Activated CD8-positive, alpha-beta memory T cell treated with anti-CD3 and anti-CD28 coated beads for 1 hour (primary cell): Measurements from ENCODE around the gene RAB9B.
"Not testable (repeated sequence)": the region's sequence is repeated elsewhere in the genome, so short reads cannot be mapped to it uniquely, and the experiment has no call there.

ENCODE experiments used
- DNase-seq, 2 donors: peaks; one replicate each; pipeline ENCODE4 v3.0.0-alpha.2; 2020; ENCODE audit warnings: low read depth in 1 of 2; ENCODE audit errors: extremely low read depth in 1 of 2

The RAB9B gene, protein sequence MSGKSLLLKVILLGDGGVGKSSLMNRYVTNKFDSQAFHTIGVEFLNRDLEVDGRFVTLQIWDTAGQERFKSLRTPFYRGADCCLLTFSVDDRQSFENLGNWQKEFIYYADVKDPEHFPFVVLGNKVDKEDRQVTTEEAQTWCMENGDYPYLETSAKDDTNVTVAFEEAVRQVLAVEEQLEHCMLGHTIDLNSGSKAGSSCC

DNA sequence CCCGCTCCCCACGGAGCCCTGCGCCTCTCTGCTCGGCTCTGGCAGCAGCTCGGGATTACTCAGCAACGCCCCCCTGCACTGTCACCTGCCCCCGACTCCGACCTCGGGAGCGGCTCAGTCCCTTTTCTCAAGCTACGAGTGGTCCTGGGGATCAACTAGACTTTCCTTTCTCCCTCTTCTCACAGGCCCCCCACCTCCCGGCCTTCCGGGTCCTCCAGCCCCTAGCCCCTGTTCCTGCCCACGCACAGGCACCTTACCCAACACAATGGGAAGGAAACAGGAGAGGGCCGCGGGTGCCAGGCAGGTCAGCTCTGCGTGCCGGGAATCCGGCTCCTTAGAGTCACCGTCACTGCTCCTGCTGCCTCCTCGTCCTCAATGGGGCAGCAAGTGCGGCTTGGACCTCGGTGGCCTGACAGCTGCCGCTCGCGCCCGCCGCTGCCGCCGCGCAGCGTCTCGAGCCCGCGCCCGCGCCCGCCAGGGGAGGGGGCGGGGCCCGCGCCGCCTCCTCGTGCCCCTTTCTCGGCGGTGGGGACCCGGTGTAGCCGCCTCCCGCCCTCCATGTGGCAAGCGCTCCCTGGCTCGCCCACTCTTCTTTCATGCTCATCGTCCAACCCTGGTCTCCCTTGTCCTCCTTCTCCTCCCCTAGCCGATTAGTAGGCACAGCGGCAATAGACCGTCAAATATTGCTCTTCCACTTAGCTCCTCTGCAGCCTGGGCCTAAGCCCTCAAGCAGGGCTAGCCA lies at the start of gene RAB9B:
TSS of gene RAB9B (minus strand) at position 455 of the 742 bp plus-strand sequence. CDS start 6,473 bp downstream, outside the sequence.
- DNase-seq = peak in 1 of 2 donors; percentile 1

DNA sequence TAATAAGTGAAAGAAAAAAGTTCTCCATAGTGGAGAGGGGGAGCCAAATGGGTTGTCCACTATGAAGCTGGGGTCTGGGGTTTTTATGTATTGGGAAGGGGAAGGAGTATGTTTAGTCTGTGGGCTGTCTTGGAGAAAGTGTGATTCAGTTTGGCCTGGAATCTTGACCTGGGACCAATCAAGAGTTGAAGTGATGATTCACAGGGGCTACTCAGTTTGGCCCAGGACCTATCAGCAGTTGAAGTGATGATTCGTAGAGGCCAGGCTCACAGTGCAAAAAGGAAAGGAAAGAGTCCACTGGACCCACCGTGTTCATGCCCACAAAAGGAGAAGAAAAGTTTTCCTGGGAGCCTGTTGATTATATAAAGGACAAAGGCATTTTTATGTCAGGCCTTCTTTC lies 47.3 kb upstream of the RAB9B start:
- no peak for DNase-seq

DNA sequence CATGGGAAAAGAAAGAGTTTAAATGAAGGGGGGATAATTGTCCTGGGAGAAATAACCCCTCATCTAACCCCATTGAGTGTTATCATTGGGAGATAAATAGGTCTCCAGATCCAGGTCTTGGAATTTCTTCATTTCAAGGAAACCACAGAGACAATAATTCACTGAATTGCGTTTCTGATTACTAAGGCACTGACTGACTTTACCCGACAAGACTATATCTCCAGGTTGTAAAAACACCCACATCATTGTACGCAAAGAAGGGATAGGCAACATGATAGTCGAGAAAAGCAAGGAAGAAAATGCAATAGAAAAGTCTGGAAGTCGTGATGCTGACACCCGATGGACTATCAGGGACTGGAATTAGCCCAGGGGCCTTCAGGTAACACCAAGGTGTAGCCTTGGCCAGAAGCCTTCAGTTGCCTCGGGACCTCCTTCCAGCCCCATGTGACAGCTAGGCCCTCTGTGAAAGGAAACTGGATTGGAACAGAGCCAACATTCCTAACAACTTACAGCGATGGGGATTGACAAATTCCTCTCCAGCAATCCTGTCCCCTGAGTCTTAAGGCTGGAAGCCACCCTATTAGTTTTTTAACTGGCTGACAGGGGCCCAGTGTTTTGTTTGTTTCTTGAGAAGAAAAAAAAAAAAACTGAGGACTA lies 46.5 kb upstream of the RAB9B start:
- DNase-seq = no peak

DNA sequence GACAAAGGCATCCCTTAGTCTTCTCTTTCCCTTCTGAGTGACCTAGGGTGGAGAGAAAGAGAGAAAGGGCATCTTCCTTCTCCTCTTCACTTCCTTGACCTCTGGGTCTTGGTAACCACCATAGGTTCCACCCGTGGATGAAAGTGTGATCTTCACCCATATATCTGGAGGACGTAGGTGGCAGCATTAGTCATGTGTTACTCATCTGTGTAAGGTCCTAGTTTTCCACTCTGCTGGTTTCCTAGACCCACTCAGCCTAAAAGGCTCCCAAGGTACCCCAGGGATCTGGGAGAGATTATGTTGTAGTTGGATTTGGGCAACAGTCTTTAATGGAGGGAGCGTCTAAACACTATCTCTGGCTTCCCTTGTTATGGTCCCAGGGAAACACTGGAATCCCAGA lies 45.5 kb upstream of the RAB9B start:
- no peak for DNase-seq

DNA sequence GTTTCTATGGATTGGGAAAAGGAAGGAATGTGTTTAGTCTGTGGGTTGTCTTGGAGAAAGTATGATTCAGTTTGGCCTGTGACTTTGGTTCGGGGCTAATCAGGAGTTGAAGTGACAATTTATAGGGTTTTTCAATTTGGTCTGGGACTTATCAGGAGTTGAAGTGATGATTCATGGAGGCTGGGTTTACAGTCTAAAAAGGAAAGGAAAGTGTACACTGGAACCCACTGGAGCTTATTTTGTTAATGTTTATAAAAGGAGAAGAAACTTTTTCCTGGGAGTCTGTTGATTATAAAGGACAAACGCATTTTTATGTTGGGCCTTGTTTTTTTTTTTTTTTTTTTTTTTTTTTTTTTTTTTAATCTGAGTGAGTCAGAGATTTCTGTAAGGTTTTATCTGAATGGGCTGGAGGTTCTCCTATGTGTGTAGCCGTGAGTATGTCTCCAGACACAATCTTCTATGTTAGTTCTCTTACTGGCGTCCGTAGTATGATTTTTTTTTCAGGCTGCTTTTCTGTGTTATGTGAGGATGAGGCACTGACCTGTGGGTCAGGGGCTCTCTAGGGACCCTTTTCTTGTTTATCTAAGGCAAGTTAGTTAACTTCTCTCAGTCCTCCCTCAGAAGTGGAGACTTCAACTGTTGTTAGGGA lies 33.0 kb upstream of the RAB9B start:
- DNase-seq = no peak

DNA sequence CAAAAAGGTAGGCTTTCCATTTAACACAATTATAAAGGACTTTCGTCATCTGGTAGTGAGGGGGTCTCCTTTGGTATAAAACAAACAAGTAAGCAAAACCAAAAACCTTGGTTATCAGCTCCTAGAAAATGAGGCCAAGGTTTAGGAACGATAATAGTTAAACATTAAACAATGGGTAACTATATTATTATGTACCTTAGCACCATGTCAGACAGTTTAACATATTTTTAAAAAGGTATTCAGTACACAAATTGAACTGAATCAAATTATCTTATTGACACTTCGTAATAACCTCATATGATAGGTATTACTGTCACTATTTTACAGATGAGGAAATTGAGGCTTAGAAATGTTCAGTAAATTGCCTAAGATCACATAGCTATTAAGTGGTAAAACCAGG lies 32.1 kb upstream of the RAB9B start:
- no peak for DNase-seq

DNA sequence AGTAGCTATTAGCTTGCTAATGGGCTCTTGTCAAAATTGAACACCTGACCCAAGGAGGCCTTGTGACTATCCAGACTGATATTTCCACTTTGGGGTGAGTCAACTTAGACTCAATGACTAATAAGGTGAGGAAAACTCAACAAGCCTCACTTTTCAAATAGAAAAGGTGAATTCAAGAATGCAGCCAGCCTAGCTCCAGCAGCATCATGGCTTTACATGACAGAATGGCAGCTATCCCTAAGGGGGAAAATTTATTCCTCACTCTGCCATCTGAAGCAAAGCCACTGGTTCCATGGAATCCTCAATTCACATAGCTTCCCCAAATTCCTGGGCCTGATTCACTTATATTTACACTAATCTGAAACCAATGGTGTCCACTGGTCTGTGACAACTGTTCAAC lies 29.1 kb upstream of the RAB9B start:
- DNase-seq = no peak

DNA sequence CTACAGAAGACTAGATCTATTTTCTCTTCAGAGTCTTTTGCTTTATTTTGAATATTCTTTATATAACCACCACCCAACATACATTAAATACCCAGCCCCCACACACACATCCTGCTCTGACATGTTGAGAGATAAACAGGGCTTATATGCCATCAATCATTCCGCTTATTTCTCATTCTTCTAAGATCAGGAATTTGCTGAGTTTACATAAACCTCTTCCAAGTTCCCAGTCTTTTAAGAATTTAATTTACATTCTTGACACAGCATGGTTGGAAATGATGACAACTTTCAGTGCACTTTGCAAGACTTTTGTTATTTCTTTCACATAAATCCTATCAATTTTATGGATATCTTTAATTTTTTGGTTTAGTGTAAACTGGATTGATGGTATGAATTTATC lies 17.5 kb upstream of the RAB9B start:
- DNase-seq = no peak

DNA sequence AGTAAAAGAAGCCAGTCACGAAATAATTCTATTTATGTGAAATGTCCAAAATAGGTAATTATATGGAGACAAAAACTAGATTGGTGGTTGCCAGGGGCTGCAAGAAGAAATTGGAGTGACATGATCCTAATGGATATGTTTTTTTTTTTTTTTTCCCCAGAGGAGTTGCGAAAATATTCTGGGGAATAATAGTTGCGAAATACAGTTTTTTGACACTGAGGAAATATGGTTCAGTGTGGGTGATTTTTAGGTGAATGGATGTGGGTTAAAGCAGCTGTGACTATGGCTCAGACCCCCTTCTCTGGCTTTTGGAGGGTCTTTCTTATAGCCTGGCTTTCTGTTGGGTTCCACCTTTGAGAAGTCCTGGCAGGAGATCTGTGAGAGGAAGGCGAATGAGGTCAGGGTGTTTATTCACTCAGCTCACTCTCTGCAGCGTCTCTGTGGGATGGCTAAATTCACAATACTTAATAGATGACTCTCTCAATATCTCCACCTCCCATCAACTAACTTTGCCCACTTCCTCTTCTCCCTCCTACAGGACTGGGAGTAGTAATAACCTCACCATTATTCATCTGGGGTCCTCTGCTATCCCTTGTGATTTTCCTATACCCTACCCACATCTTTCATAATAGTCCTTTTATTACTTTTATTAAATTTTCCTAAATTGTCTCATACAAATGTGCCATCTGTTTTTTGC lies 15.3 kb upstream of the RAB9B start:
- no peak for DNase-seq

DNA sequence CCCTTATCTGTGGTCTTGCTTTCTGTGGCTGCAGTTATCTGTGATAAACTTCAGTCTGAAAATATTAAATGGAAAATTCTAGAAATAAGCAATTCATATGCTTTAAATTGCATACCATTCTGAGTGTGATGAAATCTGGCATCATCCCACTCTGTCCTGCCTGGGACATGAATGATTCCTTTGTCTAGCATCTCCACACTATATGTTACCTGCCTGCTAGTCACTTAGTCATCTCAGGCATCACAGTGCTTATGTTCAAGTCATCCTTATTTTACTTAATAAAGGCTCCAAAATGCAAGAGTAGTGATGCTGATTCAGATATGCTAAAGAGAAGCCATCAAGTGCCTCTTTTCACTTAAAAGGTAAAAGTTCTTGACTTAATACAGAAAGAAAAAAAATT lies 14.3 kb upstream of the RAB9B start:
- DNase-seq = no peak

DNA sequence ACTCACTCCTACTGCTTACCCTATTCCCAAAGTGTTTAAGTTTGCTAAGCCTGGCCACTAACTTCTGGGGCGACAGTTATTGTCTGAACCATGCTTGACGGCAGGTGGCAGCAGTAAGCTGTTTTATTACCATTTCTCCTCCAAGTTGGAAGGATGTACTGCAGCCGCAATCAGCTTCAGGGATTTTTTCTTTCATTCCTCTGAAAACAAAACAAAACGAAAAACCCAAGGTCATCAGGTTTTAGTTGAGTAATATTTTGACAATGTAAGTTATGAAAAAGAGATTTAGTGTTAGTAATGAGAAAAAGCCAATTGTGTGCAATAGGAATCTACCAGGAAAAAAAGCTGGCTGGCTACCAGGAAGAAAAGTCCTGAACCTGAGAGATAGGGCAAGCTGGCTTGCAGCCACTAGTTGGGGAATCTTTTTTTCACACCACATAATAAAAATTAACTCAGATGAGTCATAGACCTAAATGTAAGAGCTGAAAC lies 13.2 kb upstream of the RAB9B start:
- DNase-seq = peak in 1 of 2 donors; percentile 12

DNA sequence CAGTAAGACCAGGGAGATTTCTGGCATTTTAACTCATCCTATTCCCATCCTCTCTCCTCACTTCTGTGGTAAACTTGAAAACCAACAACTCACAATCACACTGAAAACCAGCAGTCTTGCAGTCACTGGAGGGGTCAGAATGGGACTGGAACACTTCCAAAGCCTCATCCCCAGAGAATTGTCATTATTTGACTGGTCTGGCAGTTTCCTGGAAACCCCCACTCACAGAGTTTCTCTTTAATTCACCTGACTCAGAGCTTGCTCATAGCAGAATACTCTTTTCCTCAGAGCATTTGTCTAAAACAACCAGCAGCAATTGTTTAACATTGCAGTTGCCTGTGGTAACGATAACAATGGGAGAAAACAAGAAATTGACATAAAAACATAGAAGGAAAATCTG lies 7.3 kb upstream of the RAB9B start:
- DNase-seq = no peak

DNA sequence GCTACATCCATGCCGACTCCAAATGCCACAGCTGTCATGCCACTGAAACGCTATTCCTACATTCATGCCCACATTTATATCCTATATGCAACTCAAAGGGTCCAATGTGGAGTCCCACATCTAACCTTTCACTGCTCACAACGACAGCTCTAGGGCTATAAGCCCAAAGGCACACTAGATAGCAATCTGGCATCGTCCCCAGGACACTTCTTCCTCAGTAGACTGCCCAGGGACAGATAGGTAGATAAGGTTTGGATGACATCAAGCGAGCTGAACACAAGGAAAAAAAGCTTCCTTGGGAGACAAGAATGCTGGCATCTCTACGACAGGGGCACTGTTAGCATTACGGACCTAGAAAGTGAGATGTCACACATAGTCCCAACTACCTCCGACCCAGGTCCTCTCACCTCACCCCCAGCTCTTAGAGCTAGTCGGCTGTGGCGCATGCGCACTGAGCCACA lies 685 bp downstream of the RAB9B start:
- peak; percentile 27 to 38 for DNase-seq

DNA sequence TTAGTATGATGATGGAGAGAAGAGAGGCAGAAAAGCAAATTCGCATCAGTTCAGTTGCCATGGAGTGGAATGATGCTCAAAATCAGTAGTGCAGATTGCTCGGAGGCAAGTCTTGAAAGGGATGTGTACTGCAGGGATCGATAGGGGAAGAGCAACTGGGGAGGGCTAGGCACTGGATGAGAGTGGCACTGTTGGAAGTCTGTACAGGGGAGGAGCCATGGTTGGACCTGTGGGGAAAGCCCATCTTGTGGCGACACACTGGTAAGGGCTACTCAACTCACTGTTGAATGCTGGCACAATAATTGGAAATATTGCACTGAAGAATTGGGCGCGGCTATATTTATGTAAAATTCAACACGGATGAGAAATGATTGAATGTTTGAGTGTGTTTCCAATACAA lies 1.2 kb downstream of the RAB9B start:
- DNase-seq = no peak

DNA sequence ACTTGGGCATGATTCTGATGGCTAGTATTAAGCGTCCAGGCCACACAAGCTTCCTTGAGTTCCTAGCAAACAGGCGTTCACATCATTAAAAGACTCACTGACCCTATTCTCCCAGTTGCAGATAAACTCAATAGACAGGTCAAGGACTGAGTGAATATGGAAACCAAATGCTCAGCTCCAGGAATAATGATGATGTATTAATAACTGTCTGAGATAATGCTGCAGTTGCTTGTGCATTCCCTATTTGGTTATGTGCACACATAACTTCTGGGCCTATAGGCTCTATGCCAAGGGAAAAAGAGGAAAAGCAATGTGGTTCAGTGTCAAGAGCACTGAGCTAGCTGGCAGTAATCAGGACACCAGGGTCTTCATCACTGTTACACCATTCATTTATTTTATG lies 3.5 kb downstream of the RAB9B start:
- no peak for DNase-seq

DNA sequence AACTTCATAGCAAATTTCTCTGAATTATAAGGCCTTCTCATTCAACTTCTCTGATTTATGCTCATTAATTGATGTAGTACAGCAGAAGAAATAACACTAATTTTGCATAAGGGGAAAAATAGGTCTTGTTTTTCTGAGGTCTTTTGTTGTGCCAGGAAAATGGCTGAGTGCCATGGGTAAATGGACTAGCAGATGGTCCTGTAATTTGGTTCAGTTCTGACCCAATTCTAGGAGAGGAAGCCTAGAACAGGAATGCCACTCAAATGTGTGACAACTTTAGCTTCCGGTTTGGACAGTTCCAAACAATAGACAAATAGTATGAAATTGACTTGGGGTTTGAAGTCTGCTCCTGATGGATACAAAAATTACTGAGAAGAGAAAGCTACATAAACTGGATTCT lies 6.2 kb downstream of the RAB9B start:
- no peak for DNase-seq

DNA sequence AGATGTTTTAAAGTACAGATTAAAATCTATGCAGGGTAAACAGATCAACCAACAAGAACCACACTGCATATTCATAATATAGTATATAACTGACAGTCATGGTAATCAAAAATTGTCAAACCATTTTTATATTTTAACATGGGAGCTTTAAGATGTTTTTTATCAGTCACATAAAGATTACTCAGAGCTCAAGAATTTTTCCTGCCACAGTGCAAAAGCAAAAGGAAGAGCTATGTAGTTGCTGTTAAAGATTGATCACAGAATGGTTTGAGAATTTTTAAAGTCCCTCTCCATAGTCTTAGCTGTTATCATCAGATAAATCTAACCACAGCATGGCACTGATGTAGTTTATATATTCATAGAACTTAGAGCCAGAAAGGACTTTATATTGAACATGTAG lies 8.5 kb downstream of the RAB9B start:
- no peak for DNase-seq

DNA sequence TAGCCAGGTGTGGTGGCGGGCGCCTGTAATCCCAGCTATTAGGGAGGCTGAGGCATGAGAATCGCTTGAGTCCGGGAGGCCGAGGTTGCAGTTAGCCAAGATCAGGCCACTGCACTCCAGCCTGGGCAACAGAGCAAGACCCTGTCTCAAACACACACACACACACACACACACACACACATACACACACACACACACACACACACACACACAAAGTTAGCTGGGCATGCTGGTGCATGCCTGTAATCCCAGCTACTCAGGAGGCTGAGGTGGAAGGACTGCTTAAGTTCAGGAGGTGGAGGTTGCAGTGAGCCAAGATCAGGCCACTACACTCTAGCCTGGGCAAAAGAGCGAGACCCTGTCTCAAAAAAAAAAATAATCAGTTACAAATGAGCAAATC lies 11.3 kb downstream of the RAB9B start:
- not testable (repeated sequence) for DNase-seq

DNA sequence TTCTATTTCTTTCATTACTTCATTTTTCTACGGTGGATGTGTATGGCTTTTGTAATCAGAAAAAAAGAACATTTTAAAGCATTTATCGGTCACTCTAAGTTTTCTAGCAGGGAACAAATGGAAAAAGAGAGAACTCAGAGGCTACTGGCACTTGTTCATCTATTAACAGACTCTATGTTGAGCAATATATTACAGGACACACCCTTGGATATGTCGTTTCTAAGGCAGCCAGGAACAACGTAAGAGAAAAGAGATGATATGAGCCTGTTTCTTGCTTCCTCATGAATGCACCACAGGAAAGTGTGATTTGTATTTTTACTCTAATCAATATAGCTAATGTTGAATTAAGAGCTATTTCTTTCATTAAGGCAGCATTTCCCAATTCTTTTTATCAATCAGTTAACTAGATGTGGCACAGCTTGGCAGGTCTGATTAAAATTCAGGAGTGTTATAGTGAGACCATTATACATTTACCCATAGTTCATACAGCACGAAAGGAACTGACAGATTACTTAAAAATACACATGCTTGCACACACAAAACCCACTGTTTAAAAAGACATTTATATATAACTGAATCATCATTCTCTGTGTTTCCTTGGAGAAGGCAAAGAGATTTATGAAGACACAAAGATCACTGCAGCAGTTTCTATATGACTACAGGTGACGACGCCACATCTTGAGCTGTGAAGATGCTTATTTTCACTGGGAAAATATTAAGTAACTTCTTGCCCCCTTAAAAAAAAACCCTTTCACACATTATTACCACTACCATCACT lies 13.0 kb downstream of the RAB9B start:
- no peak for DNase-seq

DNA sequence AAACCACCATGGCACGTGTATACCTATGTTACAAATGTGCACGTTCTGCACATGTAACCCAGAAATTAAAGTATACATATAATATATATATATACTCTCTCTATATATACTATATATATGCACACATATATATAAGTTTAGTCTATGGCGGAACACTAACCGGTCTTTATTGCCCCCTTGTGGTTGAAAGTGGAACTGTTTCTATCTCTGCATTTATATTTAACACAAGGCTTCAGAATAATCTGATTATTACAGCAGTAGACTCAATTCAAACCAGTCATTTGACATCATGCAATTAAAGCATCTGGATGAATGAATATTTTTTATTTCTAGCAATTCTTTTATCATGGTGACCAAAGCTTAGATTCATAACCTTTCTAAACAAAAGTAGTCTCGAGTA lies 14.6 kb downstream of the RAB9B start:
- DNase-seq = no peak
